H9 (cell line): ENCODE results near the gene FAM200B. TPM values are rescaled to one million over a fixed set of nuclear protein-coding genes. Genes with fewer than 3 reads are reported as not detected.

Experiments
- DNase-seq: peaks from one replicate; pipeline ENCODE4 v3.0.0-alpha.2; 2017
- H2AFZ ChIP-seq: one replicate; pipeline ENCODE4 v1.6.1; 2013; ENCODE audit warnings: mild to moderate bottlenecking, low read length, control low read depth, moderate library complexity
- H2AK5ac ChIP-seq: 2 replicates; pipeline ENCODE4 v1.6.1; 2013; ENCODE audit warnings: low read length, control low read depth, mixed read lengths; ENCODE audit not compliant: insufficient read length
- H2BK120ac ChIP-seq: one replicate; pipeline ENCODE4 v1.6.1; 2013; ENCODE audit warnings: low read depth, mild to moderate bottlenecking, low read length, control low read depth, inconsistent platforms; ENCODE audit not compliant: poor library complexity, severe bottlenecking
- H2BK12ac ChIP-seq: 2 replicates; pipeline ENCODE4 v1.6.1; 2013; ENCODE audit warnings: low read length, control low read depth, mixed read lengths, low read depth; ENCODE audit not compliant: insufficient read length
- H2BK15ac ChIP-seq: 2 replicates; pipeline ENCODE4 v1.6.1; 2013; ENCODE audit warnings: low read depth, low read length, control low read depth
- H2BK20ac ChIP-seq: one replicate; pipeline ENCODE4 v1.6.1; 2013; ENCODE audit warnings: low read depth, mild to moderate bottlenecking, low read length, control low read depth, inconsistent platforms; ENCODE audit not compliant: poor library complexity, severe bottlenecking
- H2BK5ac ChIP-seq: 2 replicates; pipeline ENCODE4 v1.6.1; 2013; ENCODE audit warnings: low read length, control low read depth, mixed read lengths; ENCODE audit not compliant: insufficient read length
- H3K14ac ChIP-seq: 2 replicates; pipeline ENCODE4 v1.6.1; 2013; ENCODE audit warnings: low read length, control low read depth; ENCODE audit not compliant: insufficient read depth
- H3K18ac ChIP-seq: 2 replicates; pipeline ENCODE4 v1.6.1; 2013; ENCODE audit warnings: low read depth, mild to moderate bottlenecking, mixed read lengths, low read length, control low read depth; ENCODE audit not compliant: insufficient read length
- H3K23ac ChIP-seq: 2 replicates; pipeline ENCODE4 v1.6.1; 2013; ENCODE audit warnings: low read length, control low read depth, mixed read lengths, low read depth; ENCODE audit not compliant: insufficient read length
- H3K23me2 ChIP-seq: 2 replicates; pipeline ENCODE4 v1.6.1; 2013; ENCODE audit warnings: low read depth, mild to moderate bottlenecking, mixed read lengths, low read length, control low read depth; ENCODE audit not compliant: insufficient read length, poor library complexity, severe bottlenecking
- H3K27ac ChIP-seq: 2 replicates; pipeline ENCODE4 v1.5.1; 2013; ENCODE audit warnings: low read length, control low read depth, mixed read lengths, low read depth; ENCODE audit not compliant: insufficient read length
- H3K27me3 ChIP-seq: 2 replicates; pipeline ENCODE4 v1.6.1; 2013; ENCODE audit warnings: low read length, control low read depth, inconsistent platforms; ENCODE audit not compliant: insufficient read depth
- H3K4ac ChIP-seq: 2 replicates; pipeline ENCODE4 v1.6.1; 2013; ENCODE audit warnings: low read depth, mild to moderate bottlenecking, control low read depth, inconsistent platforms, low read length, moderate library complexity
- H3K4me1 ChIP-seq: 2 replicates; pipeline ENCODE4 v1.6.1; 2013; ENCODE audit warnings: low read length, control low read depth, inconsistent platforms; ENCODE audit not compliant: insufficient read depth
- H3K4me2 ChIP-seq: 2 replicates; pipeline ENCODE4 v1.6.1; 2013; ENCODE audit warnings: low read length, control low read depth, mixed read lengths; ENCODE audit not compliant: insufficient read length, insufficient read depth
- H3K56ac ChIP-seq: 2 replicates; pipeline ENCODE4 v1.6.1; 2013; ENCODE audit warnings: low read depth, mild to moderate bottlenecking, mixed read lengths, low read length, control low read depth; ENCODE audit not compliant: insufficient read length
- H3K79me1 ChIP-seq: 2 replicates; pipeline ENCODE4 v1.6.1; 2013; ENCODE audit warnings: low read depth, mild to moderate bottlenecking, moderate library complexity, low read length, control low read depth, inconsistent platforms; ENCODE audit not compliant: insufficient read depth, poor library complexity, severe bottlenecking
- H3K79me2 ChIP-seq: 2 replicates; pipeline ENCODE4 v1.6.1; 2013; ENCODE audit warnings: low read length, control low read depth, inconsistent platforms; ENCODE audit not compliant: insufficient read depth
- H3K9ac ChIP-seq: 2 replicates; pipeline ENCODE4 v1.6.1; 2013; ENCODE audit warnings: low read length, control low read depth, mixed read lengths; ENCODE audit not compliant: insufficient read length; ENCODE audit errors: extremely low read depth
- H3K9me3 ChIP-seq: one replicate; pipeline ENCODE4 v1.6.1; 2013; ENCODE audit warnings: low read depth, low read length, inconsistent platforms; ENCODE audit not compliant: control insufficient read depth
- H3T11ph ChIP-seq: one replicate; pipeline ENCODE4 v1.6.1; 2013; ENCODE audit warnings: mild to moderate bottlenecking, low read length, control low read depth, inconsistent platforms
- H4K20me1 ChIP-seq: one replicate; pipeline ENCODE4 v1.6.1; 2013; ENCODE audit not compliant: control insufficient read depth, insufficient read length, insufficient read depth
- H4K5ac ChIP-seq: 2 replicates; pipeline ENCODE4 v1.6.1; 2013; ENCODE audit warnings: low read depth, mild to moderate bottlenecking, mixed read lengths, low read length, control low read depth; ENCODE audit not compliant: insufficient read length
- H4K8ac ChIP-seq: replicated peaks from 2 replicates; pipeline ENCODE4 v1.6.1; 2013; ENCODE audit warnings: low read length, control low read depth, mixed read lengths, low read depth; ENCODE audit not compliant: insufficient read length
- H4K91ac ChIP-seq: 2 replicates; pipeline ENCODE4 v1.6.1; 2013; ENCODE audit warnings: low read depth, mild to moderate bottlenecking, moderate library complexity, mixed read lengths, low read length, control low read depth; ENCODE audit not compliant: insufficient read length
- H3K27ac Mint-ChIP-seq, 3 experiments: 2 replicates in 2 of 3; 3 replicates in 1 of 3; pipeline ENCODE4 v1.8.0; 2020 to 2021; ENCODE audit warnings: mixed read lengths in 3 of 3, mild to moderate bottlenecking in 1 of 3, moderate library complexity in 1 of 3
- H3K27me3 Mint-ChIP-seq: 2 replicates; pipeline ENCODE4 v1.8.0; 2021; ENCODE audit warnings: low read depth, mild to moderate bottlenecking, moderate library complexity, mixed read lengths
- H3K36me3 Mint-ChIP-seq, 3 experiments: 2 replicates in 2 of 3; 3 replicates in 1 of 3; pipeline ENCODE4 v1.8.0; 2020 to 2021; ENCODE audit warnings: low read depth in 3 of 3, mixed read lengths in 3 of 3; ENCODE audit not compliant: insufficient read depth in 1 of 3
- H3K4me1 Mint-ChIP-seq, 2 experiments: 2 replicates each; pipeline ENCODE4 v1.8.0; 2020; ENCODE audit warnings: mixed read lengths in 2 of 2
- H3K4me3 Mint-ChIP-seq, 2 experiments: 2 replicates in 1 of 2; 3 replicates in 1 of 2; pipeline ENCODE4 v1.8.0; 2020 to 2021; ENCODE audit warnings: mild to moderate bottlenecking in 2 of 2, mixed read lengths in 2 of 2, moderate library complexity in 1 of 2
- H3K9me3 Mint-ChIP-seq, 2 experiments: 2 replicates in 1 of 2; 3 replicates in 1 of 2; pipeline ENCODE4 v1.8.0; 2020; ENCODE audit warnings: mild to moderate bottlenecking in 2 of 2, mixed read lengths in 2 of 2, moderate library complexity in 1 of 2
- CTCF ChIP-seq: fragments of 200-600 bp; sonication (generic); conservative IDR thresholded peaks from 3 replicates; pipeline ENCODE4 v1.8.0; 2021; ENCODE audit warnings: antibody characterized with exemption, mild to moderate bottlenecking
- WGBS: extraction: QIAGEN DNeasy Blood & Tissue Kit; methylation state at CpG from one replicate; pipeline ENCODE4 v1.1.7; 2013; ENCODE audit warnings: missing lambda C conversion rate, low lambda C conversion rate, mixed read lengths; ENCODE audit not compliant: insufficient read length; ENCODE audit errors: extremely low coverage; 5-methylcytosine and 5-hydroxymethylcytosine counted together
- total RNA-seq: library from RNA; stranded (reverse); gene quantifications from 2 replicates; pipeline ENCODE4 v1.2.1, GENCODE V29; 2021

Gene FAM200B
- total RNA-seq, 1 experiment from 2014 or later: 19.6 TPM

DNA sequence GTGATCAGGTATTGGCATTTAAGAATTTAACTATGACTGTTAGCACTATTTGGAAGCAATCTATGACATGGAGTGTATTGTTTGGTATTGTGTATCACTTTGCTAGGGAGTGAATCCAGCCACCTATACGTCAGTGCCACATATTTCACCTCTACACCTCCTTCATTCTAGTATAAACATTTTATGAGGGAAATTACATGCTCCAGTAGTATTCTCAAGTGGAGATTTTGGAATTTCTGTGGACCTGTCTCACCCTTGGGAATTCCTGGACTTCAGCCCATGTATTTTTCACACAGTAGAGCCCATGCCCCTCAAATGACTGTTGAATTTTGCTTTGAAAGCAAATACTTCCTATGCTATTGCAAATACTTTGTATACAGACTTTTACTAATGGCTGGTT lies 32.5 kb downstream of the FAM200B start:
- H2AFZ ChIP-seq: no peak overlapping the region
- no peak overlapping the region for H2BK15ac ChIP-seq
- no peak overlapping the region for H3K27ac ChIP-seq
- H3K9ac ChIP-seq: no peak overlapping the region
- no peak overlapping the region for H4K8ac ChIP-seq
- no peaks in the 10 kb centered on the region for H4K20me1 ChIP-seq
- no peak overlapping the region for H3K18ac ChIP-seq
- no peaks in the 10 kb centered on the region for H3K36me3 Mint-ChIP-seq
- H3K9me3 Mint-ChIP-seq: no peaks in the 10 kb centered on the region
- no peaks in the 10 kb centered on the region for H3K79me2 ChIP-seq
- H3K4me1 Mint-ChIP-seq: peaks cover 4 to 14% of the 10 kb centered on the region in 2 experiments
- no peak overlapping the region for H3K56ac ChIP-seq
- H3K4me2 ChIP-seq: no peak overlapping the region
- H3K4ac ChIP-seq: no peak overlapping the region
- no peaks in the 10 kb centered on the region; the same call in 1 of the 2 replicates for H3K27me3 Mint-ChIP-seq
- H3T11ph ChIP-seq: no peak overlapping the region
- no peak overlapping the region for H3K23ac ChIP-seq
- no peaks in the 10 kb centered on the region for H3K23me2 ChIP-seq
- H3K14ac ChIP-seq: no peak overlapping the region
- no peak overlapping the region for H4K5ac ChIP-seq
- H2AK5ac ChIP-seq: no peak overlapping the region
- no peaks in the 10 kb centered on the region for H3K79me1 ChIP-seq
- H2BK20ac ChIP-seq: no peak overlapping the region
- no peak for DNase-seq
- no peak overlapping the region for H2BK12ac ChIP-seq
- no peaks in the 10 kb centered on the region for H3K27me3 ChIP-seq
- H2BK120ac ChIP-seq: no peak overlapping the region
- H3K4me1 ChIP-seq: no peaks in the 10 kb centered on the region
- WGBS: no CpG with 5 or more reads among the region's 1 CpG
- H3K27ac Mint-ChIP-seq: no peak overlapping the region
- H4K91ac ChIP-seq: no peak overlapping the region
- no peak for TF ChIP-seq CTCF
- no peak overlapping the region for H2BK5ac ChIP-seq
- H3K9me3 ChIP-seq: no peaks in the 10 kb centered on the region
- no peak overlapping the region for H3K4me3 Mint-ChIP-seq
